ENCODE data around the gene OGFOD1.
"Not testable (repeated sequence)": the region's sequence is repeated elsewhere in the genome, so short reads cannot be mapped to it uniquely, and the experiment has no call there.

Gene OGFOD1

DNA sequence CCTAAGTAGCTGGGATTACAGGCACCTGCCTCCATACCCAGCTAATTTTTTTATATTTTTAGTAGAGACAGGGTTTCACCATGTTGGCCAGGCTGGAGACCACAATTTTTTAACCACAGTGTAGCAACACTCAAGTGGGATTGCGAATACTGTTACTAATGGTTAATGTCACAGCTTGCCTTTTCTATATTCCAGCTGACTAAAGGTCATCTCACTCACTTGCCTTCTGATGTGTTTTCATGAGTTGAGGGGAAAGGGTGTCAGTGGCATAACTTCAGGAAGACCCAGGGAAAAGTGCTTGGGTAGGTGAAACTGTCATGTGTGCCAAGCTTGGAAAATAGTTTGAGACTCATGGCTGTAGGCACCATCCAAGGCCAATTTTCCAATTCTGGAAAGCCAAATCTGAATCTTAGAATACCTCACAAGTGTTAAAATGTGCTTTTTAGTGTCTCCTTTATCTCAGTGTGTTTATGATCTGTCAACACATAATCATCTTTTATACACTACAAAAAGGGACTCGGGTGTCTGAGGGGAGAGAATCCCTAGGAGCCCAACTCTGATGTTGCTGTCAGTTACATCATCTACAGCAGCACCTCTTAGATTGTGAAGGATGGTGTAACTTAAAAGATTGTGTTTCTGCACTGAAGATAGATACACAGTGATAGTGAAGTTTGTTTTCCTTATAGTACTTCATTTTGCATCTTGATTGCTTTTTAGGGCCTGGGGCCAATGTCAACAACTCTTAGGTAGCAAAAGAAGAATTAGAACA lies 27.1 kb downstream of the OGFOD1 start:
- no peak for DNase-seq
- intact Hi-C loops (cut with DNase I) = no loop called here

DNA sequence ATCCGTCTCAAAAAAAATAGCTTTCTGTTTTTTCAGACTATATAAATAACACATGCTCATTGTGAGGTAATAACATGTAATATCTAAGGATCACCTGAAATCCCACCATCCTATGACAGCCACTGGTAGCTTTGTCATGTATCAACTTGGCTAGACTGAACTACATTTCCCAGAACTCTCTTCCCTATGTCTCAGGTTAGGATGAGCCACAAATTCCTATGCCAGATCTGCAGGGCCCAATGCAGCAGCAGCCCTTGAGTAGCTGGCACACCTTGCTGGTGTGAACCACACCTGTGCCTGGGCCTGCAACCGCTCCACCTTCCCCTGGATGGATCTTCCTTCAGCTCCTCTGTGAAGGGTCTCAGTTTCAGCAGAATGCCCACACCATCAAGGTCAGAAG lies 28.1 kb downstream of the OGFOD1 start:
- DNase-seq = no peak
- intact Hi-C loops (cut with DNase I) = no loop called here

DNA sequence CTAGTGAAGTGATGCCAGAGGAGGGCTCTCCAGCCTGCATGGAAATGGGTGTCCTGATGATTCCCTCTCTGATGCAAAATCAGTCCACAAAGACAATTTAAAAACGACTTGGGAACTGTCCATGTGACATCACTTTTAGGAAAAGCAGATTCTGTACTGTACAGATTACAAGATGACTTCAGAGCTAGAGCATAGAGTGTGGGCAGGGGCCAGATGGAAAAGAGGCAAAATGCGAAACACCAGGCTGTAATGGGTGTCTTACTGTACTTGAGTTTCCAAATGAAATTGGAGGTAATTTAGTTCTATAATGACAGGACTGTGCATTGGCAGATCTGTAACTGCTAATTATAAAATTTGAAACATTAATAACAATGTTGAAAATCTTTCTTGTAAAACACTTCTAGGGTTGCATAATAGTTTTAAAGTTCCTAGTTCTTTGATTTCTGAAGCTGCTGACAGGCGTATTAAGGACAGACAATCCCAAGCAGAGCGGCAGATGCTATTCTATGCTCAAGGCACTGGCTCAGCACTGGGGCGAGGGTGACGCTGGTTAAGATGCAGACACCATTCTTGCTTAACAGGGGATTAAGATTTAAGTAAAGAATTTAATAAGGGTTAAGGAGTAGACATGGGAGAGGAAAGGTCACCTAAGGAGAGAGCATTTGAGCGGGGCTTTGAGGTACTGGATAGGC lies 29.6 kb downstream of the OGFOD1 start:
- DNase-seq = no peak
- intact Hi-C loops (cut with DNase I) = no loop called here

GRCh38 chr16:56481468-56482122 lies 30.2 kb downstream of the OGFOD1 start:
- intact Hi-C loops (cut with DNase I) = no loop called here
- DNase-seq = no peak

- intact Hi-C loops (cut with DNase I) = no loop called here
- no peak for DNase-seq
Observed at GRCh38 chr16:56482683-56483236, 31.4 kb downstream of the OGFOD1 start.

- intact Hi-C loops (cut with DNase I) = no loop called here
Observed at GRCh38 chr16:56483394-56483793, 32.0 kb downstream of the OGFOD1 start.

GRCh38 chr16:56488035-56488434 lies 36.7 kb downstream of the OGFOD1 start:
- intact Hi-C loops (cut with DNase I) = no loop called here
- DNase-seq = peak in 8 of 10 donors; percentile 39 to 89 (median 52)

More at GRCh38 chr16:56483394-56483793, 32.0 kb downstream of the OGFOD1 start:
- no peak for DNase-seq

DNA sequence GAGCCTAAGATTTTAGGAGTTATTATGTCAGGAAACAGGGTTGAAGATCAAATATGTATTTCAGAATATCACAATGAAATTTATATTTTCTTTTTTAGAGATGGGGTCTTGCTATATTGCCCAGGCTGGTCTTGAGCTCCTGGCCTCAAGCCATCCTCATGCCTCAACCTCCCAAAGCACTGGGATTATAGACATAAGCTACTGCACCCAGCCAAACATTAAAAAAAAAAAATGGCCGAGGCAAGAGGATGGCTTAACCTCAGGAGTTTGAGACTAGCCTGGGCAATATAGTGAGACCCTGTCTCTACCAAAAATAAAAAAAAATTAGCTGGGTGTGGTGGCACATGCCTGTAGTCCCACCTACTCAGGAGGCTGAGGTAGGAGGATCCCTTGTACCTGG lies 37.5 kb downstream of the OGFOD1 start:
- intact Hi-C loops (cut with DNase I) = not testable (repeated sequence)

DNA sequence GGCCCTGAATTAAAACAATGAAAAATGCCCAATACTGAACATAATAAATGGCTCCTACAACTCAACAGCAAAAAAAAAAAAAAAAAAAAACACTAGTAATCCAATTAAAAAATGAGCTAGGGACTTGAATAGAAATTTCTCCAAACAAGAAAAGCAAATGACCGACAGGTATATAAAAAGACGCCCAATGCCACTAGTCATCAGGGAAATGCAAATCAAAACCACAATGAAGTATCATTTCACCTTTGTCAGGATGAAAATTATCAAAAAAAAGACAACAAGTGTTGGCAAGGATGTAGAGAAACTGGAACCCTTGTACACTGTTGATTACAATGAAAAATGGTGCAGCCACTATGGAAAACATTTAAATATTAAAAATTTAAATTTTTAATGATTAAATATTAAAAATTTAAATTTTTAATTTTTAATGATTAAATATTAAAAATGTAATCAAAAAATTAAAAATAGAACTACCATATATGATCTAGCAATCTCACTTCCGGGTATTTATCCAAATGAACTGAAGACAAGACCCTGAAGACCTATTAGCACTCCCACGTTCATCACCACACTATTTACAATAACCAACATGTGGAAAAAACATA lies 40.4 kb downstream of the OGFOD1 start:
- no peak for DNase-seq
- intact Hi-C loops (cut with DNase I) = no loop called here

More for the DNA sequence above, 37.5 kb downstream of the OGFOD1 start:
- DNase-seq = not testable (repeated sequence)

GRCh38 chr16:56493126-56493525 lies 41.8 kb downstream of the OGFOD1 start:
- intact Hi-C loops (cut with DNase I) = no loop called here
- no peak for DNase-seq

DNA sequence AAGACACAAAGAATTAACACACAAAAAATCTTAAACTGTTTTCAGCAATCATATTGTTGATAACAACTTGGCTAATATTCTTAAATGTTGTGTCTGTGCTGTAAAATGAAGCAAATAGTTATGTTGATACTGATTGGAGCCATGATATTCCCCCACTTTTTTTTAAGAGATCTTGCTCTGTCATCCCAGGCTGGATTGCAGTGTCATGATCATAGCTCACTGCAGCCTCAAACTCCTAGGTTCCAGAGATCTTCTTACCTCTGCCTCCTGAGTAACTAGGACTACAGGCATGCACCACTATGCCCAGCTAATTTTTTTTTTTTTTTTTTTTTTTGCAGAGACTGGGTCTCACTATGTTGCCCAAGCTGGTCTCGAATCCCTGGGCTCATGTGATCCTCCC lies 42.5 kb downstream of the OGFOD1 start:
- DNase-seq = no peak
- intact Hi-C loops (cut with DNase I) = no loop called here

GRCh38 chr16:56505181-56505580 lies 53.8 kb downstream of the OGFOD1 start:
- DNase-seq = no peak
- intact Hi-C loops (cut with DNase I) = no loop called here

GRCh38 chr16:56506941-56507340 lies 55.6 kb downstream of the OGFOD1 start:
- intact Hi-C loops (cut with DNase I) = no loop called here
- DNase-seq = no peak

- DNase-seq = no peak
- intact Hi-C loops (cut with DNase I) = no loop called here
Observed at GRCh38 chr16:56510544-56510943, 59.2 kb downstream of the OGFOD1 start.

DNA sequence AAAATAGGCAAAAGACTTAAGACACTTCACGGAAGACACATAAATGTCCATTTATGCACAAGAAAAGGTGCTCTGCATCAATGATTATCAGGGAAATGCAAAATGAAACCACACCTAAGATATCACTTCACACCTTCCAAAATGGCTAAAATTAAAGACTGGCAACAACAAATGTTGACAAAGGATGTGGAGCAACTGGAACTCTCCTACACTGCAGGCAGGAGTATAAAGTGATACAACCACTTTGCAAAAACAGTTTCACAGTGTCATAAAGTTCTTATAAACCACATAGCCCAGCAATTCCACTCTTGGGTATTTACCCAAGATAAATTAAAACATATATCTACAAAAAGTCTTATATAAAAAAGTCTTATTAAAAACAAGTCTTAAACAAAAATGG lies 60.7 kb downstream of the OGFOD1 start:
- intact Hi-C loops (cut with DNase I) = no loop called here
- DNase-seq = no peak

DNA sequence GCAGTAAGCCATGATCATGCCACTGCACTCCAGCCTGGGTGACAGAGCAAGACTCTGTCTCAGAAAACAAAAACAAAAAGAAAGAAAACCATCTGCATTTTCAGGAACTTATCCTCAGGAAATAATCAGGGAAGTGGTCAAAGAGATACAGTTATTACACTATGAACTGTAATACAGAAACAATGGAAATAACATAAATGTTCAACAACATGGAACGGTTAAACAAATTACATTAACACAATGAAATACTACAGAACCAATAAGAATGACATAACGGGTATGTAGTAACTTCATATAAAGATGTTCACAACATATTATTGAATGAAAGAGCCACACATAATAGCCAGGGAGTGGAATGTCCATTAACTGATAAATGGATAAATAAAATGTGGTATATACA lies 61.7 kb downstream of the OGFOD1 start:
- DNase-seq = no peak
- intact Hi-C loops (cut with DNase I) = no loop called here

GRCh38 chr16:56513972-56514371 lies 62.6 kb downstream of the OGFOD1 start:
- DNase-seq = peak in 4 of 10 donors; percentile 25 to 69 (median 54)
- intact Hi-C loops (cut with DNase I) = loop anchor here (1.0 to 2.0 kb wide), 2 partner anchors 87 to 188 kb away; no protein-coding TSS in a partner anchor

DNA sequence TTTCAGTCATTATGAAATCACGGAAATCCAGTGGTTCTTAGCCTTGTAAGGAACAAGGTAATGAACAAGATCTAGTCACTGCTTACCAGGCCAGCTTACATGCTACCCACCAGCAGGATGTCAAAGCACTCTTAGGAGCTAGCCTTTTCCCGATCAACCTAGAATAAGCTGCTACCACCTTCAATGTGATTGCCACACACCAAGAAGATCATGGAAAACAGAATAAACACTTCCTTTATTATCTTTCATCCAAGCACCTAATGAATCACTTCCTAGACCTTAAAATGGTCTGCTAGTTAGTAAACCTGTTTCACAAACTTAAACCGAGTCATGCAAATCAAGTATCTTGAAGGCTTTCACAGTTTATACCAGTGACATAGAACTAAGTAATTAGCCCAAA lies 63.5 kb downstream of the OGFOD1 start:
- no peak for DNase-seq
- intact Hi-C loops (cut with DNase I) = loop anchor here (1.0 to 2.0 kb wide), 2 partner anchors 86 to 187 kb away; no protein-coding TSS in a partner anchor

DNA sequence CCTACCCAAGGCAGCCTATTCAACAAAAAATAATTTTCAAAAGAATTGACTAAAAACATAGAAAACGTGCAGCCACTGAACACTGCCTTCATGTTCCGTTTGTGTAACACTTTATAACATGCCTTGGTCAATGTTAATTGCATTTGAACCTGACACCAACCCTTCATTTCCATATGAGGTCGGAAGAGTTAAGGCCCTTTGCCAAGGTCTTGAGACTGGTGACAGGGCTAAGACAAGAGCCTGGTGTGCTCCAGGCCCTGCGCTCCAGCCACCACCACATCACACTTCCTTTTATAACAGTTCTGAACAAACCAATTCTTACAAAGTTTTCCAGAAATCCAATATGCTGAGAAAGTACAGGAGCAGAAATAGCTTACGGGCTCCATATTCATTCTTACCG lies 64.3 kb downstream of the OGFOD1 start:
- intact Hi-C loops (cut with DNase I) = loop anchor here (2.0 kb wide), 1 partner anchor 85 kb away; no protein-coding TSS in a partner anchor

DNA sequence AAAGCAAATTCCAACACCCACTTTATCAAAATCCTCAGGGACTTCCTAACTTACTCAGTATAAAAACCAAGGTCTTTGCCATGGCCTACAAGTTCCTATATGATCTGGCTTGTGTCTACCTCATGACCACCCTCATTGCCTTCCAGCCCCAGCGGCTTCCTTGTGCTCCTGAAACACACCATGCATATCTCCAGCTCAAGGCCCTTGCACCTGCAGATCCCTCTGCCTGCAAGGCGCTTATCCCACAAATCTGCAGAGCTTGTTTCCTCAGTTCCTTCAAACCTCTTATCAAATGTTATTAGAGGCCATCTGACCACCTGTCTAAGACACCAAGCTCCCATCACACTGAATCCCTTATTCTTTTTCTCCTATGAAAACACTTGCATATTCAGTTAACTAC lies 65.9 kb downstream of the OGFOD1 start:
- no peak for DNase-seq
- intact Hi-C loops (cut with DNase I) = no loop called here

More for the DNA sequence above, 64.3 kb downstream of the OGFOD1 start:
- no peak for DNase-seq

DNA sequence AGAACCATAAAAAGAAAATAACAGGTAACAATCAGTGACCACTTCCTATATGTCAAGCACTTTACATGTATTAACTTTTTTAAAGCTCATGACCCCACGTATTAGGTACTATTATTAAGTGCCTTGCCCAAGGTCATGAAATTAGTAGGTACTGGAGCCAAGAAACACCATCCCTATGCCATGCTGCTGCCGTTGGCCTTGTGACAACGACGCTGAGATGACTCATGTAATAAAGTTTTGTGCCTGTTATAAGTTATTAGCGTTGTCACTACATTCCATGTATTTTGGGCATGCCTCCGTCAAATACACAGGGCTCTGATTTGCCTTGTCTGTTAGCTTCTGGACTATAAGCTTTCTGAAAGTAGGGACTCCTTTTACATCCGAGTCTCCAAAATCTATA lies 67.1 kb downstream of the OGFOD1 start:
- intact Hi-C loops (cut with DNase I) = no loop called here
- DNase-seq = no peak

Data from posterior cingulate gyrus (tissue), 11 donors.